Measurements from ENCODE around the gene OST4. TPM values are rescaled to one million over a fixed set of nuclear protein-coding genes. Genes with fewer than 3 reads are reported as not detected.

The OST4 gene
- total and polyA plus RNA-seq, 9 donors, result 201 to 588 (median 279) TPM

DNA sequence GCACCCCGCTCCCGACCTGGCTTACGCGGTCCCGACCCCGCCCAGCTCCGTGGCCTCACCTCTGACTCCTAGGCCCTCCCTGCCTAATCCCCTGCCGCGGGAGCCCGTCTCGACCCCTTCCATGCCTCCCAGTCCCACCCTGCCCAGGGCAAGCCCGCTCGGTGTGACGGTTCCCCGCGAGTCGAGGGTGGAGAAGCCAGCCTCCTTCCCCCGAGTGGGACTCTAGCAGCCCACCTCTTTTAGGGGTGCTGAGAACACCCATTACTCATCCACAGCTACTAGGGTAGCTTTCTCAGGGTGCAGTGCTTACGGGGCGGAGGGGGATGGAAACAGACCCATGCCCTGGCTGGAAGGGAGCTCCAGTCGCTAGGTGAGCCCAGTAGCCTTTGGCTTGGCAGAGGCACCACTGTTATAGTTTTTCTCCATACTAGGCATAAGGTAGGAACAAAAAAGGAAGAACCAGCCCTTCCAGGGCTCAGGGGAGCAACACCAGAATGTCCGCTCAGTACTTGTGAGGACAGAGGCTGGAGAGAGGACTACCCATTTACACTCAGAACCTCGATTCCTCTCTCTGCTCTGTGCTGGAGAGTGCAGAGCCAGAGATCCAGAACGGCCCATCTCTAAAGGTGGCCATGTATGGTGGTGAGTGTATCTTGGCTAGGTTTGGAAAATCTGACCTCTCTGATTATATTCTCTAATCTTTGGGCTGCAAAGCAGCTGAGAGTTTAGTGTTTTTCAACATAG is 19.4 kb downstream of the OST4 start:
- WGBS, 3 donors, result 3 to 5% (median 3%) methylated on average over 17 to 24 of the region's 24 CpGs
- Histone ChIP-seq H3K4me1 (ENCODE audit: insufficient read depth) (peaks cover 5% of the 10 kb centered on the region), H3K9me3 (no peaks in the 10 kb centered on the region), H3K27me3 (no peaks in the 10 kb centered on the region), H3K27ac (peak overlapping the region; percentile 74 to 87), H3K36me3 (no peaks in the 10 kb centered on the region), H3K4me3 (peak overlapping the region; percentile 93)
- DNase-seq, result peak in 4 of 5 donors; percentile 55 to 76 (median 66)
- intact Hi-C loops (cut with DNase I), result loop anchor here in 2 of 4 donors (5.0 kb wide), 1 partner anchor 35 kb away; the partner anchor contains the start of gene KHK (in 2 of the 2)
- no peak for TF ChIP-seq EP300 (IDR thresholded peaks at IDR 0.05)
- TF ChIP-seq POLR2A (IDR thresholded peaks at IDR 0.05), result no peak
- TF ChIP-seq, protein P1, sequence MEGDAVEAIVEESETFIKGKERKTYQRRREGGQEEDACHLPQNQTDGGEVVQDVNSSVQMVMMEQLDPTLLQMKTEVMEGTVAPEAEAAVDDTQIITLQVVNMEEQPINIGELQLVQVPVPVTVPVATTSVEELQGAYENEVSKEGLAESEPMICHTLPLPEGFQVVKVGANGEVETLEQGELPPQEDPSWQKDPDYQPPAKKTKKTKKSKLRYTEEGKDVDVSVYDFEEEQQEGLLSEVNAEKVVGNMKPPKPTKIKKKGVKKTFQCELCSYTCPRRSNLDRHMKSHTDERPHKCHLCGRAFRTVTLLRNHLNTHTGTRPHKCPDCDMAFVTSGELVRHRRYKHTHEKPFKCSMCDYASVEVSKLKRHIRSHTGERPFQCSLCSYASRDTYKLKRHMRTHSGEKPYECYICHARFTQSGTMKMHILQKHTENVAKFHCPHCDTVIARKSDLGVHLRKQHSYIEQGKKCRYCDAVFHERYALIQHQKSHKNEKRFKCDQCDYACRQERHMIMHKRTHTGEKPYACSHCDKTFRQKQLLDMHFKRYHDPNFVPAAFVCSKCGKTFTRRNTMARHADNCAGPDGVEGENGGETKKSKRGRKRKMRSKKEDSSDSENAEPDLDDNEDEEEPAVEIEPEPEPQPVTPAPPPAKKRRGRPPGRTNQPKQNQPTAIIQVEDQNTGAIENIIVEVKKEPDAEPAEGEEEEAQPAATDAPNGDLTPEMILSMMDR (IDR thresholded peaks at IDR 0.05), result no peak

DNA sequence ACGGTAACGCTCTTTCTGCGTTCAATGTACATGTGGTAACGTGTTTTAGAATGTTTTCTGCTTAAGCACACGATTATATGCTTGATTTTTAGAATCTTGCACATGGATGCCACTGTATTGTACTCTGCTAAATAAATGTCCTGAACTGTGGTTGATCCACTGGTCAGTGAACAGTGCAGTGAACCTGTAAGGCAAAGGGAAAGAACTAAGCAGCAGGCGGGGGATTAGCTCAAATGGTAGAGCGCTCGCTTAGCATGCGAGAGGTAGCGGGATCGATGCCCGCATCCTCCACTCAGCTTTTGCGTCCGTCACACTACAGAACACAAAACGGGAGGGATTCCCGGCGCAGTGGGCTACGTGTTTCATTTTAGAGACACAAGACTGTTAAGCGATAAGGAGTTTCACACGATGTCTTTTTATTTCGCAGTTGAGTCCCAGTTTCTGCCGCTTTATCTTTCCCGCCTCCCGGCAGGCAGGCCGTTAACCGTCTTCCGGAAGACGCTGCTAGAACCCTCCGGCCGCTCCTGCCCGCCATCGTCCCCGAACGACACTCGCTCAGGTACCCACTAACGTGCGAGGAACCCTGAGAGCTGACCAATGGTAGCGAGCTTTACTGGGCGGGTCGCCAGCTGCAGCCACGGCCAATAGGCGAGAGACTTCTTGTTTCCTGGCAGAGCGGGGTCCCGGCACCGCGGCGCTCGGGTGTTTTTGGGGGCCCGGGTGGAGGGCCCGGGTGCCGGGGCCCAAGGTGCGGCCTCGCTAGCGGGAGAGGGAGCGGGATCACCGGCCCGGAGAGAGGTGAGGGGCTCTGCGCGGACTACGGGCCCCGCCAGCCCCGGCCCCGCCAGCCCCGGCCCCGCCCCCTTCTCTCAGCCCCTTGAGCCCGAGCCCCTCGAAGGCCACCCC is 20.2 kb downstream of the OST4 start, which contains the start of gene AGBL5:
Gene AGBL5 (plus strand): TSS at position 673 of the 906 bp plus-strand sequence. CDS start 1,291 bp downstream, outside the sequence.
- no peaks in the 10 kb centered on the region for H3K9me3 ChIP-seq
- 0 to 1% (median 1%) methylated on average over 53 to 67 of the region's 67 CpGs for WGBS, 3 donors
- intact Hi-C loops (cut with DNase I), result loop anchor here in 2 of 4 donors (5.0 kb wide), 1 partner anchor 36 kb away; the partner anchor contains the start of gene KHK (in 2 of the 2)
- peak; percentile 97 to 99 (median 98) for DNase-seq
- no peaks in the 10 kb centered on the region for H3K36me3 ChIP-seq
- peak within 1 kb of the TSS; percentile 74 to 87 for H3K27ac ChIP-seq
- peaks cover 5% of the 10 kb centered on the region for H3K4me1 ChIP-seq (ENCODE audit: insufficient read depth)
- no peaks in the 10 kb centered on the region for H3K27me3 ChIP-seq
- H3K4me3 ChIP-seq, result peak within 1 kb of the TSS; percentile 93
- TF ChIP-seq, protein P1 (IDR thresholded peaks at IDR 0.05), result peak in 2 of 3 donors; percentile 20 to 23
- TF ChIP-seq EP300 (IDR thresholded peaks at IDR 0.05), result no peak
- TF ChIP-seq POLR2A (IDR thresholded peaks at IDR 0.05), result peak; percentile 92

DNA sequence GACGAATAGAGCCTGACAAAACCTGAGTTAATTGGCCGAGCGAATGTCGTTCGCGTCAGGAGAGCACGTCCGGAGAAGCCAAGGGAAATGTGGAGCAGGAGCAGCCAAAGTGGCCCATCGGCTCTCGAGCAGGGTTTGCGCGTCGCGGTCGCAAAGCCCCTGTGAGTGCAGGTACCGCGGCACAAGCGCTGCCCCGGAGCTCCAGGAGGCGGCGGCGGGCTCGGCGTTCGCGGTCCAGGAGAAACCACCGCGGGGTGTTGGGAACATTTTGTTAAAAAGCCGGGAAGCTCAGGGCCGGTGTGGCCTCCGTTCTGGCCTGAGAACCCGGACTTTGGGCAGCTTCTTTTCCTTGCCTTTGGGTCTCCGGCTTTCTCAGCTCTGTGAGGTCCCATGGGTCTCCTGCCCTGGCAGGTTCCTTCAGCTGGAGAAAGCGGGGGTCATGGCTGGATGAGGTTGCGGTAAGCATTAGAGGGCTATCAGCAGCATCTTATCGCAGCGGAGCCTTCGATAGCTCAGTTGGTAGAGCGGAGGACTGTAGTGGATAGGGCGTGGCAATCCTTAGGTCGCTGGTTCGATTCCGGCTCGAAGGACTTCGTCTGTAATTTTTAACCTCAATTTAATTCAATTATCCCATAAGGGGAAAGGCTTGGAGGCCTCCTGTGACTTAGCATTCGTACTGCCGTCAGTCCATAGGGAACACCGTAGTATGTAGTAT is 21.0 kb downstream of the OST4 start:
- H3K4me3 ChIP-seq, result peak overlapping the region; percentile 93
- H3K27me3 ChIP-seq, result no peaks in the 10 kb centered on the region
- 0% methylated on average over 48 of the region's 48 CpGs for WGBS, 3 donors
- TF ChIP-seq, protein P1 (IDR thresholded peaks at IDR 0.05), result peak in 2 of 3 donors; percentile 66 to 82
- no peak for TF ChIP-seq EP300 (IDR thresholded peaks at IDR 0.05)
- peaks cover 5% of the 10 kb centered on the region for H3K4me1 ChIP-seq (ENCODE audit: insufficient read depth)
- H3K9me3 ChIP-seq, result no peaks in the 10 kb centered on the region
- intact Hi-C loops (cut with DNase I), result loop anchor here in 2 of 4 donors (5.0 kb wide), 1 partner anchor 37 kb away; the partner anchor contains the start of gene KHK (in 2 of the 2)
- H3K36me3 ChIP-seq, result no peaks in the 10 kb centered on the region
- H3K27ac ChIP-seq, result peak overlapping the region; percentile 74 to 87
- peak; percentile 90 to 95 (median 94) for DNase-seq
